GM12891 (cell line): ENCODE measurements around the gene TARS3.

Experiments
- PAX5 ChIP-seq: IDR thresholded peaks from 2 replicates; pipeline ENCODE4 v1.6.1; 2011; ENCODE audit warnings: low read length, moderate library complexity, mild to moderate bottlenecking; ENCODE audit not compliant: insufficient read depth, severe bottlenecking
- POLR2A ChIP-seq: IDR thresholded peaks from 2 replicates; pipeline ENCODE4 v1.6.1; 2011; ENCODE audit warnings: low read depth, low read length, control low read depth
- POLR2AphosphoS5 ChIP-seq: IDR thresholded peaks from 2 replicates; pipeline ENCODE4 v1.6.1; 2011; ENCODE audit warnings: low read depth, low read length, control low read depth
- SPI1 ChIP-seq: IDR thresholded peaks from 2 replicates; pipeline ENCODE4 v1.6.1; 2011; ENCODE audit warnings: low read depth, low read length, control low read depth
- TAF1 ChIP-seq: IDR thresholded peaks from 2 replicates; pipeline ENCODE4 v1.6.1; 2011; ENCODE audit warnings: low read depth, low read length, control low read depth

DNA sequence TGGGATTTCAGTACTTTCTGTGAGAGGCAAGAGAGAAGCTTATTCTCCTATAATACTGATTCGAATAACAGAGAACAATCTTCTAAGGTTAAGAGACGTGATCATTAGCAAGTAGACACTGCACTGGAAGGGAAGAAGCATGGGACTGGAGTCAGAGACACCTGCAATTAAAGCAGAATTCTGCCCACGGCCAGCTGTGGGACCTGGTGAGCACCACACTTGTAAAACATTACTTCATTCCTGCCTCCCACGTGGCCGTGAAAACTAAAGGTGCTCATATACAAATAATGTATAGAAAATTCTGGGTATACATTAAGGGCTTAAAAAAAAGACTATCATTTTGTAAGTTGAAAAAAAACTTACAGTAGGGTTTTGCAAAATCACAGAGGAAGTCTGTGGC is 74.1 kb downstream of the TARS3 start:
- no peak for TF ChIP-seq POLR2A
- TF ChIP-seq POLR2AphosphoS5 = no peak
- no peak for TF ChIP-seq TAF1
- TF ChIP-seq PAX5 = no peak
- no peak for TF ChIP-seq SPI1
